Activated CD4-positive, alpha-beta T cell treated with anti-CD3 and anti-CD28 coated beads for 4 hours (primary cell): Measurements from ENCODE around the gene DAB1.
"Not testable (repeated sequence)": the region's sequence is repeated elsewhere in the genome, so short reads cannot be mapped to it uniquely, and the experiment has no call there.

Experiments used
- DNase-seq, 2 donors: peaks; one replicate each; pipeline ENCODE4 v3.0.0-alpha.2; 2020

DAB1 gene

GRCh38 chr1:57353654-57354053 lies 70.2 kb downstream of the DAB1 start:
- DNase-seq: no peak

- DNase-seq: no peak
Observed at GRCh38 chr1:57350610-57351009, 73.2 kb downstream of the DAB1 start.

- no peak for DNase-seq
Observed at GRCh38 chr1:57348921-57349320, 74.9 kb downstream of the DAB1 start.

GRCh38 chr1:57345916-57346315 lies 77.9 kb downstream of the DAB1 start:
- no peak for DNase-seq

GRCh38 chr1:57344265-57344664 lies 79.6 kb downstream of the DAB1 start:
- DNase-seq: no peak

- DNase-seq: not testable (repeated sequence)
Observed at GRCh38 chr1:57343298-57343915, 80.5 kb downstream of the DAB1 start.

GRCh38 chr1:57341721-57342120 lies 82.1 kb downstream of the DAB1 start:
- no peak for DNase-seq

GRCh38 chr1:57340334-57341070 lies 83.4 kb downstream of the DAB1 start:
- DNase-seq: no peak

- no peak for DNase-seq
Observed at GRCh38 chr1:57337623-57338022, 86.2 kb downstream of the DAB1 start.

GRCh38 chr1:57336793-57337192 lies 87.1 kb downstream of the DAB1 start:
- DNase-seq: no peak

GRCh38 chr1:57331620-57332019 lies 92.2 kb downstream of the DAB1 start:
- DNase-seq: no peak

- DNase-seq: no peak
Observed at GRCh38 chr1:57329937-57330336, 93.9 kb downstream of the DAB1 start.

- no peak for DNase-seq
Observed at GRCh38 chr1:57329001-57329527, 94.8 kb downstream of the DAB1 start.

GRCh38 chr1:57327946-57328345 lies 95.9 kb downstream of the DAB1 start:
- no peak for DNase-seq

GRCh38 chr1:57327336-57327735 lies 96.5 kb downstream of the DAB1 start:
- no peak for DNase-seq

- no peak for DNase-seq
Observed at GRCh38 chr1:57325536-57325935, 98.3 kb downstream of the DAB1 start.

GRCh38 chr1:57325117-57325516 lies 98.7 kb downstream of the DAB1 start:
- no peak for DNase-seq

- no peak for DNase-seq
Observed at GRCh38 chr1:57324388-57324787, 99.5 kb downstream of the DAB1 start.

- no peak for DNase-seq
Observed at GRCh38 chr1:57321776-57322175, 102.1 kb downstream of the DAB1 start.

GRCh38 chr1:57319791-57320190 lies 104.1 kb downstream of the DAB1 start:
- no peak for DNase-seq

- DNase-seq: no peak
Observed at GRCh38 chr1:57319165-57319564, 104.7 kb downstream of the DAB1 start.

- DNase-seq: no peak
Observed at GRCh38 chr1:57316861-57317260, 107.0 kb downstream of the DAB1 start.

GRCh38 chr1:57316291-57316690 lies 107.6 kb downstream of the DAB1 start:
- DNase-seq: no peak

GRCh38 chr1:57312869-57313268 lies 111.0 kb downstream of the DAB1 start:
- DNase-seq: no peak

GRCh38 chr1:57311411-57311810 lies 112.4 kb downstream of the DAB1 start:
- DNase-seq: no peak
